MM.1S (cell line): ENCODE results near the gene KLHL12.

Source experiments
- DNase-seq: peaks from one replicate; pipeline ENCODE4 v3.0.0-alpha.2; 2015
- H2AFZ ChIP-seq: fragments of 300-600 bp; sonication (generic); 2 replicates; pipeline ENCODE4 v1.6.0; 2016; ENCODE audit warnings: antibody characterized with exemption, low read length
- H3F3A ChIP-seq: fragments of 300-600 bp; sonication (generic); 2 replicates; pipeline ENCODE4 v1.6.1; 2016; ENCODE audit warnings: mild to moderate bottlenecking, antibody characterized with exemption, low read length, moderate library complexity, mixed read lengths; ENCODE audit not compliant: insufficient read depth
- H3K27ac ChIP-seq: fragments of 300-600 bp; sonication (generic); 2 replicates; pipeline ENCODE4 v1.5.1; 2016; ENCODE audit warnings: mild to moderate bottlenecking, low read length
- H3K27me3 ChIP-seq: fragments of 300-600 bp; sonication (generic); replicated peaks from 2 replicates; pipeline ENCODE4 v1.6.0; 2016; ENCODE audit warnings: low read length; ENCODE audit not compliant: insufficient read depth
- H3K36me3 ChIP-seq: fragments of 300-600 bp; sonication (generic); replicated peaks from 2 replicates; pipeline ENCODE4 v1.6.1; 2016; ENCODE audit warnings: mild to moderate bottlenecking, low read length, mixed read lengths; ENCODE audit not compliant: insufficient read depth
- H3K4me1 ChIP-seq: fragments of 300-600 bp; sonication (generic); 2 replicates; pipeline ENCODE4 v1.6.1; 2016; ENCODE audit warnings: low read length, mixed read lengths
- H3K4me2 ChIP-seq: fragments of 300-600 bp; sonication (generic); 2 replicates; pipeline ENCODE4 v1.6.0; 2016; ENCODE audit warnings: low read depth, low read length
- H3K4me3 ChIP-seq: fragments of 300-600 bp; sonication (generic); 2 replicates; pipeline ENCODE4 v1.5.1; 2016; ENCODE audit warnings: low read length, mixed read lengths
- H3K79me2 ChIP-seq: fragments of 300-600 bp; sonication (generic); 2 replicates; pipeline ENCODE4 v1.6.1; 2016; ENCODE audit warnings: mixed run types, low read length, mixed read lengths
- H3K9ac ChIP-seq: fragments of 300-600 bp; sonication (generic); 2 replicates; pipeline ENCODE4 v1.6.1; 2016; ENCODE audit warnings: low read length, mixed read lengths
- H3K9me2 ChIP-seq: fragments of 300-600 bp; sonication (generic); replicated peaks from 2 replicates; pipeline ENCODE4 v1.6.1; 2016; ENCODE audit warnings: mild to moderate bottlenecking, low read length, mixed read lengths; ENCODE audit not compliant: insufficient read depth
- H3K9me3 ChIP-seq: fragments of 300-600 bp; sonication (generic); replicated peaks from 2 replicates; pipeline ENCODE4 v1.6.1; 2016; ENCODE audit warnings: mild to moderate bottlenecking, low read length, mixed read lengths; ENCODE audit not compliant: insufficient read depth
- H4K20me1 ChIP-seq: fragments of 300-600 bp; sonication (generic); 2 replicates; pipeline ENCODE4 v1.6.1; 2016; ENCODE audit warnings: mild to moderate bottlenecking, low read length, moderate library complexity, mixed read lengths; ENCODE audit not compliant: insufficient read depth
- EZH2 ChIP-seq: fragments of 300-600 bp; sonication (generic); optimal IDR thresholded peaks from 2 replicates; pipeline ENCODE3; 2017; ENCODE audit warnings: low read depth, mild to moderate bottlenecking, antibody characterized with exemption, low read length, mixed read lengths
- EZH2phosphoT487 ChIP-seq: fragments of 300-600 bp; sonication (generic); IDR thresholded peaks from 2 replicates; pipeline ENCODE4 v1.6.1; 2018; ENCODE audit warnings: antibody characterized with exemption, low read length
- TF ChIP-seq, protein P1 (sequence below): fragments of 300-600 bp; sonication (generic); IDR thresholded peaks from 2 replicates; pipeline ENCODE4 v1.5.1; 2016; ENCODE audit warnings: antibody characterized with exemption, low read length, mixed read lengths

KLHL12 gene

DNA sequence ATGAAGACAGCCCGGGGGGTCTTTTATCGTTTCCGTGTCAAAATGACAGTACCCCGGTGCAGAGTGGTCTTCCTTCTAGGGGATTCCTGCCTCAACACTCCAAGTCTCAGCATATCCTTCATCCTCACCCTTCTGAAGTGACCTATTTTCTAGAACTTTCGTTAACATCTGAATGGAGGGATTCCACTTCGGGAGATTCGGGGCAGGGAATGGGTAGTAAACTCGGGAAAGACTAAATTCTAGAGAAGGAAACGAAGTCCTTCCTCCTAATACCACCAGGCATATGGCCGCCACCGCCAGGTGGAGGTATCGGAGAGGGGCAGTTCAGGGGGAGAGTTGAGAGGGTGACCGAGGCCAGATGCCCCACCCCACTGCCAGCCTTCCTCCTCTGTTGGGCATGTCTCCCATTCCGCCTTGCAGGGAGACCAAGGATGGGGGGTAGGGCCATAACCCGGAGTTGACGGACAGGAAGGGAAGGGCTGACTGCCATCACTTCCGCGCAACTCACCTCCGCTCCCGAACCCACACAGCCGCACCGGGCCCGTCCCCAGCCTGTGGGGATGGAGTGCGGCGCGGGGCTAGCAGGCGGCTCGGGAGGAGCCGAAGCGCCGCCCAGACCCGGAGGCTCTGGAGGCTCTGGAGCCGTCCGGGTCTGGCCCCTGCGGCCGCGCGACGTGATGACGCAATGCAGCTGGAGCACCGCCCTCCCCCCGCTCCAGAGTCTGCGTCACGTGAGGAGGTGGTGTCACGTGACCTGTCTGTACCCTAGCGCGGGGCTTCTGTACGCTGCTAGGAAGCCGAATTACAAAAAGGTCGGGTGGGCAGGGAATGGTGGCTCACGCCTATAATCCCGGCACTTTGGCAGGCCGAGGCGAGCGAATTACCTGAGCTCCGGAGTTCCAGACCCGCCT is at the start of gene KLHL12:
TSS of gene KLHL12 (minus strand) at position 654 of the 911 bp plus-strand sequence. CDS start 2,072 bp downstream, outside the sequence.
- Histone ChIP-seq H4K20me1 (no peaks in the 10 kb centered on the region), H3K9me3 (no peaks in the 10 kb centered on the region), H3K36me3 (peaks cover 11% of the 10 kb centered on the region; the same call in 1 of the 2 replicates), H3K9me2 (no peaks in the 10 kb centered on the region), H3K4me1 (0 out of 2 replicates have a peak, but pooled peaks cover 3% of the 10 kb centered on the region), H3K27ac (peak within 1 kb of the TSS; percentile 84), H3F3A (peaks cover 9% of the 10 kb centered on the region; the same call in 1 of the 2 replicates), H3K4me3 (peak within 1 kb of the TSS; percentile 65), H3K9ac (peak within 1 kb of the TSS; percentile 87), H3K79me2 (peaks cover 26% of the 10 kb centered on the region), H3K4me2 (peak within 1 kb of the TSS; percentile 74), H2AFZ (peak within 1 kb of the TSS; percentile 48), H3K27me3 (peaks cover 7% of the 10 kb centered on the region)
- peak; percentile 99 for DNase-seq
- TF ChIP-seq, protein P1, sequence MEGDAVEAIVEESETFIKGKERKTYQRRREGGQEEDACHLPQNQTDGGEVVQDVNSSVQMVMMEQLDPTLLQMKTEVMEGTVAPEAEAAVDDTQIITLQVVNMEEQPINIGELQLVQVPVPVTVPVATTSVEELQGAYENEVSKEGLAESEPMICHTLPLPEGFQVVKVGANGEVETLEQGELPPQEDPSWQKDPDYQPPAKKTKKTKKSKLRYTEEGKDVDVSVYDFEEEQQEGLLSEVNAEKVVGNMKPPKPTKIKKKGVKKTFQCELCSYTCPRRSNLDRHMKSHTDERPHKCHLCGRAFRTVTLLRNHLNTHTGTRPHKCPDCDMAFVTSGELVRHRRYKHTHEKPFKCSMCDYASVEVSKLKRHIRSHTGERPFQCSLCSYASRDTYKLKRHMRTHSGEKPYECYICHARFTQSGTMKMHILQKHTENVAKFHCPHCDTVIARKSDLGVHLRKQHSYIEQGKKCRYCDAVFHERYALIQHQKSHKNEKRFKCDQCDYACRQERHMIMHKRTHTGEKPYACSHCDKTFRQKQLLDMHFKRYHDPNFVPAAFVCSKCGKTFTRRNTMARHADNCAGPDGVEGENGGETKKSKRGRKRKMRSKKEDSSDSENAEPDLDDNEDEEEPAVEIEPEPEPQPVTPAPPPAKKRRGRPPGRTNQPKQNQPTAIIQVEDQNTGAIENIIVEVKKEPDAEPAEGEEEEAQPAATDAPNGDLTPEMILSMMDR = peak; percentile 82
- TF ChIP-seq EZH2 = no peak
- no peak for TF ChIP-seq EZH2phosphoT487

DNA sequence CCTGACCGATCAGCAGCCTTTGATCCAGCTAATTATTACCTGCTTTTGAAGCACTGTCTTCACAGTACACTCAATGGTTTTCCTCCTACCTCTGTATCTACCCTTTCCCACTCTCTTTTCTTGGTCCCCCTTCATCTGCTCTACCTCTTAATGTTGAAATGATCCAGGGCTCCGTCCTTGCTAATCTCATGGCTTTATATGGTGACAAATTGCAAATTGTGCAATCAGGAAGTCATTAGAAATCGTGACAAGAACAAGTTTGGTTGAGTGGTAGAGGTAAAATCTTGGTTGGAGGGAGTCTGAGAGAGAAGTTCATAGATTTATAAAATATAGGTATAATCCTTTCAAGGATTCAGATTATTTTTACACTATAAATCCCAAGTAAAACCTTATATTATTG is 49.6 kb upstream of the KLHL12 start:
- H3K36me3 ChIP-seq = no peaks in the 10 kb centered on the region
- H3K4me1 ChIP-seq = no peaks in the 10 kb centered on the region
- H3K27ac ChIP-seq = no peak overlapping the region
- H2AFZ ChIP-seq = no peak overlapping the region
- H3K9ac ChIP-seq = no peak overlapping the region
- no peaks in the 10 kb centered on the region for H3K9me3 ChIP-seq
- no peaks in the 10 kb centered on the region for H3K27me3 ChIP-seq
- no peaks in the 10 kb centered on the region for H3K79me2 ChIP-seq
- no peak overlapping the region for H3K4me2 ChIP-seq
- H4K20me1 ChIP-seq = no peaks in the 10 kb centered on the region
- no peaks in the 10 kb centered on the region for H3F3A ChIP-seq
- TF ChIP-seq EZH2 (no peak), EZH2phosphoT487 (no peak)
- TF ChIP-seq, protein P1 = no peak
- no peaks in the 10 kb centered on the region for H3K9me2 ChIP-seq
- no peak overlapping the region for H3K4me3 ChIP-seq
- DNase-seq = no peak

DNA sequence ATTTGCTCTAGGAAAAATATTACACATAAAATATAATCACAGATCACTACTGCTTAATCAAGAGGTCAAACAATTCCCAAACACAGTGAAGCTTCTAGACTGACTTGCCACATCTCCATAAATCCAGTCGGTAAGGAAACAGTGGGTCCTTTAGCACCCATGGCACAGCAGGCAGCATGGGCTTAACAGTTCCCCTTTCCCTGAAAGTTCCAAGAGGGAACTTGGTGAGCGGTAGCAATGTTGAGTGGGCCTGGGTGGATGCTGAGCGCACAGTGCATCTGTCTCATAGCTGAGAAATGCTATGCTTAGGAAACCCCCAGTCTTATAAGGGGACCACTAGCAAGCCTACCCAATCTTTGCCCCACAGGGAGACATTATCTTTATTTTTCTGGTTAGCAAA is 47.8 kb upstream of the KLHL12 start:
- no peaks in the 10 kb centered on the region for H3K4me1 ChIP-seq
- no peaks in the 10 kb centered on the region for H3K79me2 ChIP-seq
- no peaks in the 10 kb centered on the region for H4K20me1 ChIP-seq
- H3K36me3 ChIP-seq = no peaks in the 10 kb centered on the region
- H3K27me3 ChIP-seq = no peaks in the 10 kb centered on the region
- no peak overlapping the region for H2AFZ ChIP-seq
- no peaks in the 10 kb centered on the region for H3K9me2 ChIP-seq
- no peak overlapping the region for H3K4me2 ChIP-seq
- H3F3A ChIP-seq = no peaks in the 10 kb centered on the region
- no peak for DNase-seq
- H3K9me3 ChIP-seq = no peaks in the 10 kb centered on the region
- no peak overlapping the region for H3K4me3 ChIP-seq
- no peak overlapping the region for H3K27ac ChIP-seq
- no peak for TF ChIP-seq EZH2phosphoT487
- TF ChIP-seq, protein P1 = no peak
- no peak for TF ChIP-seq EZH2
- no peak overlapping the region for H3K9ac ChIP-seq
